Epithelial cell of proximal tubule (primary cell): ENCODE data around the gene CHD6. TPM values are rescaled to one million over a fixed set of nuclear protein-coding genes. Genes with fewer than 3 reads are reported as not detected.

Source experiments
- DNase-seq: peaks from one replicate; pipeline ENCODE4 v3.0.0-alpha.2; 2011; ENCODE audit warnings: low read depth
- H3K4me3 ChIP-seq: 2 replicates; pipeline ENCODE4 v1.5.1; 2011; ENCODE audit warnings: low read depth, mild to moderate bottlenecking, low read length
- total RNA-seq: library from RNA; depleted of rRNA; stranded (reverse); fragments of >200 nt; gene quantifications from 2 replicates; pipeline ENCODE4 v1.2.3, GENCODE V29; 2015
- TF ChIP-seq, protein P1 (sequence below): conservative IDR thresholded peaks from 2 replicates; pipeline ENCODE4 v1.5.1; 2012; ENCODE audit warnings: low read depth, mild to moderate bottlenecking, low read length

Gene CHD6
- total RNA-seq, 1 donor from 2014 or later = 22.3 TPM

DNA sequence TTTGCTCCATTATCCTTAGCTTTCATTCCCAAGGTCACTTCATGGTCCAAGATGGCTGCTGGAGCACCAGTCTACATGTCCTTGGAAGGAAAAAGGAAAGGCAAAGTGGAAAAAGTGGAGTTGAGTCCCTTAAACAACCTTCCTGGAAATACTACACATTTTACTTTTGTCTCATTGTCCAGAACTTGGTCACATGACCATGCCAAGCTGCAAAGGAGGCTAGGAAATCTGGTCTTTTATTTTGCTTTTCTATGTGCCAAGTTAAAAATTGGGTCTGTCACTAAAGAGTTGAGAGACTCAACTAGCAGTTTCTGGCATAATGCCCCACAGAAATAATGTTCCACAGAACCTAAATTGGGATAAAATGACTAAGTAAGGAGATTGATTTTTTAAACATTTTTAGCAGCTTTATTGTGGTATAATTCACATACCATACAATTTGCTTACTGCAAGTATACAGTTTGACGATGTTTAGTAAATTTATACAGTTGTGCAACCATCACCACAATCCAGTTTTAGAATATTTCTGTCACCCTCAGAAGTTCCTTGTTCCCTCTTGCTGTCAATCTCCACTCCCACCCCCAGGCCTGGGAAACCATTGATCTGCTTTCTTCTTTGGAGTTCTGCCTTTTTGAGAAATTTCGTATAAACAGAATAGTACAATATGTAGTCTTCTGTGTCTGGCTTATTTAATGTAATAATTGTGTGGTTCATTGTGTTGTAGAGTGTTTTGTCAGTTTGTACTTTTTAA, 5.6 kb upstream of the CHD6 start:
- no peak for DNase-seq
- no peak overlapping the region for H3K4me3 ChIP-seq
- TF ChIP-seq, protein P1, sequence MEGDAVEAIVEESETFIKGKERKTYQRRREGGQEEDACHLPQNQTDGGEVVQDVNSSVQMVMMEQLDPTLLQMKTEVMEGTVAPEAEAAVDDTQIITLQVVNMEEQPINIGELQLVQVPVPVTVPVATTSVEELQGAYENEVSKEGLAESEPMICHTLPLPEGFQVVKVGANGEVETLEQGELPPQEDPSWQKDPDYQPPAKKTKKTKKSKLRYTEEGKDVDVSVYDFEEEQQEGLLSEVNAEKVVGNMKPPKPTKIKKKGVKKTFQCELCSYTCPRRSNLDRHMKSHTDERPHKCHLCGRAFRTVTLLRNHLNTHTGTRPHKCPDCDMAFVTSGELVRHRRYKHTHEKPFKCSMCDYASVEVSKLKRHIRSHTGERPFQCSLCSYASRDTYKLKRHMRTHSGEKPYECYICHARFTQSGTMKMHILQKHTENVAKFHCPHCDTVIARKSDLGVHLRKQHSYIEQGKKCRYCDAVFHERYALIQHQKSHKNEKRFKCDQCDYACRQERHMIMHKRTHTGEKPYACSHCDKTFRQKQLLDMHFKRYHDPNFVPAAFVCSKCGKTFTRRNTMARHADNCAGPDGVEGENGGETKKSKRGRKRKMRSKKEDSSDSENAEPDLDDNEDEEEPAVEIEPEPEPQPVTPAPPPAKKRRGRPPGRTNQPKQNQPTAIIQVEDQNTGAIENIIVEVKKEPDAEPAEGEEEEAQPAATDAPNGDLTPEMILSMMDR = no peak

DNA sequence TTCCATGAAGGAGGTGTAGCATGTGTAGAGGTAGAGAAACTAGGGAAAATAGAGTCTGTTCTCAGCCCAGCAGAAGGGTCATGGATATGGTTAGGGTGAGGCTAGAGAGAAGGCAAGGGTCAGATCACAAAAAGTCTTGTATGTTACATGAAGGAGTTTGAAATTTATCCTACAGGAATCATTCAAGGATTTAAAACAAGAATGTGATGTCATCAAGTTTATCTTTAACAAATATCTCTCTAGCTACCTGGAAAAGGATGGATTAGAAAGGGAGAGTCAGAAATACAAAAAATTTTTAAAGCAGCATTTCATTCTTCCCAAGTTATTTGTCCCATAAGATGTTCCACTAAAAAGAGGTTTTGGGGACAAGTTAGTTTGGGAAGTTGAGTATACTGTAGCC, 4.4 kb upstream of the CHD6 start:
- TF ChIP-seq, protein P1 = no peak
- DNase-seq = no peak

GRCh38 chr20:41621971-41622370, 3.8 kb upstream of the CHD6 start:
- no peak for DNase-seq
- TF ChIP-seq, protein P1 = no peak
- no peak overlapping the region for H3K4me3 ChIP-seq

More for the DNA sequence above, 4.4 kb upstream of the CHD6 start:
- no peak overlapping the region for H3K4me3 ChIP-seq

DNA sequence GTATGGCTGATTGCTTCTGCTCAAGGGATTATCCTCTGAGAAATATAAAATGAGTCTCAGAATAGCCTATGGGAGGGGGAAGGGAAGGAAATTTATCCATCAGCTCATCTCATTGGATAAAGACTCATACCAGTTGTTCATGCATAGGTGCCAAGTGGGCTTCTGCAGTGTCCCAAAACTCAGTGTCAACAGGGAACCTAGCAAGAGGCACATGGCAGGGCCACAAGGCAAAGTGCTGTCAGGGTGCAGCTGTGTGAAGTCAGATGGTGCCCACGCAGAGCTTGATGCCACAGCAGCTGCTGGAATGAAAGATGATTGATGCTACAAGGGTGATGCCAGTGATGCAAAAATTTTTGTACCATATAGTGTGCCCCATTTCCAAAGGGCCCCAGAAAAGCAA, 3.2 kb upstream of the CHD6 start:
- H3K4me3 ChIP-seq = no peak overlapping the region
- TF ChIP-seq, protein P1 = no peak
- no peak for DNase-seq

- no peak for DNase-seq
- H3K4me3 ChIP-seq = peak overlapping the region; percentile 83
- TF ChIP-seq, protein P1 = no peak
Measured at GRCh38 chr20:41619360-41620100, 1.4 kb upstream of the CHD6 start.

- TF ChIP-seq, protein P1 = no peak
- DNase-seq = no peak
- H3K4me3 ChIP-seq = peak overlapping the region; percentile 83
Measured at GRCh38 chr20:41618807-41619311, 682 bp upstream of the CHD6 start.
